ENCODE measurements around the gene DHRS1.

The DHRS1 gene

GRCh38 chr14:24299255-24300191 lies at the start of gene DHRS1, which contains the start of gene NOP9:
Gene DHRS1, minus strand, starts transcription at chr14:24299780. Its CDS starts 674 bp downstream, at chr14:24299106.
Gene NOP9, plus strand, starts transcription at chr14:24299850. Its CDS starts 105 bp downstream, at chr14:24299955.
- Histone ChIP-seq H3K4me1 (ENCODE audit: insufficient read depth, low read length) (peaks cover 13% of the 10 kb centered on the region), H3K9me3 (ENCODE audit: low read length) (no peaks in the 10 kb centered on the region), H3K4me3 (ENCODE audit: low read length) (peak within 1 kb of the TSS; percentile 86), H3K27me3 (ENCODE audit: insufficient read depth, low read length) (no peaks in the 10 kb centered on the region), H2AFZ (ENCODE audit: low read depth, low read length) (peak within 1 kb of the TSS; percentile 62), H3K36me3 (ENCODE audit: insufficient read depth, low read length) (peaks cover 37% of the 10 kb centered on the region)

- H3K4me3 ChIP-seq (ENCODE audit: low read length) = no peak overlapping the region
- no peaks in the 10 kb centered on the region for H3K9me3 ChIP-seq (ENCODE audit: low read length)
- H3K36me3 ChIP-seq (ENCODE audit: insufficient read depth, low read length) = no peaks in the 10 kb centered on the region
- peaks cover 61% of the 10 kb centered on the region for H3K27me3 ChIP-seq (ENCODE audit: insufficient read depth, low read length)
- H3K4me1 ChIP-seq (ENCODE audit: insufficient read depth, low read length) = no peaks in the 10 kb centered on the region
- H2AFZ ChIP-seq (ENCODE audit: low read depth, low read length) = no peak overlapping the region
Measured at GRCh38 chr14:24348186-24348585, 48.6 kb upstream of the DHRS1 start.

- Histone ChIP-seq H3K4me1 (ENCODE audit: insufficient read depth, low read length) (no peaks in the 10 kb centered on the region), H3K27me3 (ENCODE audit: insufficient read depth, low read length) (peaks cover 59% of the 10 kb centered on the region), H3K4me3 (ENCODE audit: low read length) (no peak overlapping the region), H3K9me3 (ENCODE audit: low read length) (no peaks in the 10 kb centered on the region), H3K36me3 (ENCODE audit: insufficient read depth, low read length) (no peaks in the 10 kb centered on the region), H2AFZ (ENCODE audit: low read depth, low read length) (no peak overlapping the region)
Measured at GRCh38 chr14:24347134-24347533, 47.6 kb upstream of the DHRS1 start.

- peaks cover 2% of the 10 kb centered on the region for H3K9me3 ChIP-seq (ENCODE audit: low read length)
- peaks cover 59% of the 10 kb centered on the region for H3K27me3 ChIP-seq (ENCODE audit: insufficient read depth, low read length)
- H3K4me3 ChIP-seq (ENCODE audit: low read length) = no peak overlapping the region
- no peak overlapping the region for H2AFZ ChIP-seq (ENCODE audit: low read depth, low read length)
- peaks cover 5% of the 10 kb centered on the region for H3K4me1 ChIP-seq (ENCODE audit: insufficient read depth, low read length)
- no peaks in the 10 kb centered on the region for H3K36me3 ChIP-seq (ENCODE audit: insufficient read depth, low read length)
Measured at GRCh38 chr14:24343795-24344660, 44.4 kb upstream of the DHRS1 start.

GRCh38 chr14:24342889-24343288 lies 43.3 kb upstream of the DHRS1 start:
- peaks cover 69% of the 10 kb centered on the region for H3K27me3 ChIP-seq (ENCODE audit: insufficient read depth, low read length)
- H3K36me3 ChIP-seq (ENCODE audit: insufficient read depth, low read length) = no peaks in the 10 kb centered on the region
- no peak overlapping the region for H3K4me3 ChIP-seq (ENCODE audit: low read length)
- H2AFZ ChIP-seq (ENCODE audit: low read depth, low read length) = no peak overlapping the region
- peaks cover 2% of the 10 kb centered on the region for H3K9me3 ChIP-seq (ENCODE audit: low read length)
- peaks cover 5% of the 10 kb centered on the region for H3K4me1 ChIP-seq (ENCODE audit: insufficient read depth, low read length)

GRCh38 chr14:24340606-24341005 lies 41.0 kb upstream of the DHRS1 start:
- peaks cover 85% of the 10 kb centered on the region for H3K27me3 ChIP-seq (ENCODE audit: insufficient read depth, low read length)

GRCh38 chr14:24339284-24340151 lies 39.9 kb upstream of the DHRS1 start, which contains the start of gene RIPK3:
Gene RIPK3, minus strand, starts transcription at chr14:24339991. Its CDS starts 165 bp downstream, at chr14:24339826.
- Histone ChIP-seq H3K9me3 (ENCODE audit: low read length) (peaks cover 2% of the 10 kb centered on the region), H3K4me1 (ENCODE audit: insufficient read depth, low read length) (peaks cover 8% of the 10 kb centered on the region), H3K36me3 (ENCODE audit: insufficient read depth, low read length) (no peaks in the 10 kb centered on the region), H3K4me3 (ENCODE audit: low read length) (no peak within 1 kb of the TSS), H3K27me3 (ENCODE audit: insufficient read depth, low read length) (peaks cover 86% of the 10 kb centered on the region), H2AFZ (ENCODE audit: low read depth, low read length) (no peak within 1 kb of the TSS)

More at GRCh38 chr14:24340606-24341005, 41.0 kb upstream of the DHRS1 start:
- Histone ChIP-seq H3K9me3 (ENCODE audit: low read length) (peaks cover 2% of the 10 kb centered on the region), H2AFZ (ENCODE audit: low read depth, low read length) (no peak overlapping the region), H3K4me1 (ENCODE audit: insufficient read depth, low read length) (peaks cover 5% of the 10 kb centered on the region), H3K4me3 (ENCODE audit: low read length) (no peak overlapping the region), H3K36me3 (ENCODE audit: insufficient read depth, low read length) (no peaks in the 10 kb centered on the region)

- Histone ChIP-seq H3K4me1 (ENCODE audit: insufficient read depth, low read length) (peaks cover 8% of the 10 kb centered on the region), H3K9me3 (ENCODE audit: low read length) (peaks cover 2% of the 10 kb centered on the region), H3K27me3 (ENCODE audit: insufficient read depth, low read length) (peaks cover 89% of the 10 kb centered on the region), H2AFZ (ENCODE audit: low read depth, low read length) (no peak overlapping the region), H3K4me3 (ENCODE audit: low read length) (no peak overlapping the region), H3K36me3 (ENCODE audit: insufficient read depth, low read length) (no peaks in the 10 kb centered on the region)
Measured at GRCh38 chr14:24338843-24339242, 39.3 kb upstream of the DHRS1 start.

- Histone ChIP-seq H3K4me1 (ENCODE audit: insufficient read depth, low read length) (peaks cover 8% of the 10 kb centered on the region), H3K9me3 (ENCODE audit: low read length) (peaks cover 2% of the 10 kb centered on the region), H3K4me3 (ENCODE audit: low read length) (no peak overlapping the region), H3K36me3 (ENCODE audit: insufficient read depth, low read length) (no peaks in the 10 kb centered on the region), H2AFZ (ENCODE audit: low read depth, low read length) (no peak overlapping the region), H3K27me3 (ENCODE audit: insufficient read depth, low read length) (peaks cover 91% of the 10 kb centered on the region)
Measured at GRCh38 chr14:24337824-24338175, 38.2 kb upstream of the DHRS1 start.

GRCh38 chr14:24337144-24337823 lies 37.7 kb upstream of the DHRS1 start:
- peaks cover 2% of the 10 kb centered on the region for H3K9me3 ChIP-seq (ENCODE audit: low read length)
- no peak overlapping the region for H3K4me3 ChIP-seq (ENCODE audit: low read length)
- H3K4me1 ChIP-seq (ENCODE audit: insufficient read depth, low read length) = peaks cover 10% of the 10 kb centered on the region
- no peak overlapping the region for H2AFZ ChIP-seq (ENCODE audit: low read depth, low read length)
- no peaks in the 10 kb centered on the region for H3K36me3 ChIP-seq (ENCODE audit: insufficient read depth, low read length)
- H3K27me3 ChIP-seq (ENCODE audit: insufficient read depth, low read length) = peaks cover 94% of the 10 kb centered on the region

- peaks cover 98% of the 10 kb centered on the region for H3K27me3 ChIP-seq (ENCODE audit: insufficient read depth, low read length)
- no peak overlapping the region for H2AFZ ChIP-seq (ENCODE audit: low read depth, low read length)
Measured at GRCh38 chr14:24335461-24336171, 36.0 kb upstream of the DHRS1 start.

More at GRCh38 chr14:24335461-24336171, 36.0 kb upstream of the DHRS1 start:
- H3K4me1 ChIP-seq (ENCODE audit: insufficient read depth, low read length) = peaks cover 10% of the 10 kb centered on the region
- H3K9me3 ChIP-seq (ENCODE audit: low read length) = peaks cover 2% of the 10 kb centered on the region
- H3K36me3 ChIP-seq (ENCODE audit: insufficient read depth, low read length) = no peaks in the 10 kb centered on the region
- H3K4me3 ChIP-seq (ENCODE audit: low read length) = no peak overlapping the region

Measured in neuron (in vitro differentiated cells).